ENCODE data around the gene VASN.
A peak's percentile ranks its signal among the peaks of the same experiment; 100 is the strongest.

The VASN gene

GRCh38 chr16:4372578-4373355 is 1.1 kb downstream of the VASN start:
- no peak for DNase-seq (ENCODE audit: low read depth)

- DNase-seq (ENCODE audit: low read depth): no peak
Measured at GRCh38 chr16:4373356-4373908, 1.8 kb downstream of the VASN start.

DNA sequence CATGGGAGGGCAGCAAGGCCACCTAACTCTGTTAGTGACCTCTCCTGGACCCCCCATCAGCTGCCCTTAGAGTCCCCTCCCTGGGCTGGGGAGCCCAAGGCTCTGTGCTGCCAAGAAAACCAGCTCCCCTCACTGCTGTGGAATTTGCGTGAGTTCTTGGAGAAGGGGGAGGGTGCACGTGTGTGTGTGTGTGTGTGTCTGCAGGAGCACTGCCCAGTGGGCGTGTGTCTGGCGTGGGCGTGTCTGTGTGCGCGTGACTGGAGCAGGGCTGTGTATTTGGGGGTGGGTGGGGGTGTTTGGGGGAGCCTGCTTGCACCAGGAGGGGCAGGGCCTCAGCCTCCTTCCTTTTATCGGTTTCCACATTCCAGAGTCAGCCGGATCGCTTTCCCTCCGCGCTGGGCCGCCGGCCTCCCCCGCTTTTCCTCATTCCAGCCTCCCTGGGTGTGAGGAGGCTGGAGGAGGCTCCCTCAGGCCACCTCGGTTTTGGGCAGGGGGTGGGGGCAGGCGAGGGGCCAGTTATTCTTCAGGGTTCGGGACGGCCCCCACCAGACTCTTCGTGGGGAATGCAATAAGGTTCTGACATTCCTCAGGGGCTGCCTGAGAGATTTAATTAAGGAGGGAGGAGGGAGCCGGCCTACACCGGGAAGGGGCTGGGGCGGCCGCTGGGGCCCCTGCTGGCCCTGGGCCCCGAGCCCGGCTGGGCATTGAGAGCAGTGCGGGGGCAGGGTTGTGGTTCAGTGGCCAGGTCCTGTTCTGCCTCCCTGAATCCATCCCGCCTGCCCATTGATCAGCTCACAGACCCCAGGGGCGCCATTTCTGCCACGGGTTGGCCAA is 2.5 kb downstream of the VASN start:
- DNase-seq (ENCODE audit: low read depth): peak; percentile 61

- DNase-seq (ENCODE audit: low read depth): no peak
Measured at GRCh38 chr16:4375717-4376116, 4.1 kb downstream of the VASN start.

GRCh38 chr16:4376126-4376892 is 4.7 kb downstream of the VASN start:
- no peak for DNase-seq (ENCODE audit: low read depth)

GRCh38 chr16:4376893-4377572 is 5.4 kb downstream of the VASN start:
- no peak for DNase-seq (ENCODE audit: low read depth)

- DNase-seq (ENCODE audit: low read depth): no peak
Measured at GRCh38 chr16:4377573-4378154, 6.0 kb downstream of the VASN start.

DNA sequence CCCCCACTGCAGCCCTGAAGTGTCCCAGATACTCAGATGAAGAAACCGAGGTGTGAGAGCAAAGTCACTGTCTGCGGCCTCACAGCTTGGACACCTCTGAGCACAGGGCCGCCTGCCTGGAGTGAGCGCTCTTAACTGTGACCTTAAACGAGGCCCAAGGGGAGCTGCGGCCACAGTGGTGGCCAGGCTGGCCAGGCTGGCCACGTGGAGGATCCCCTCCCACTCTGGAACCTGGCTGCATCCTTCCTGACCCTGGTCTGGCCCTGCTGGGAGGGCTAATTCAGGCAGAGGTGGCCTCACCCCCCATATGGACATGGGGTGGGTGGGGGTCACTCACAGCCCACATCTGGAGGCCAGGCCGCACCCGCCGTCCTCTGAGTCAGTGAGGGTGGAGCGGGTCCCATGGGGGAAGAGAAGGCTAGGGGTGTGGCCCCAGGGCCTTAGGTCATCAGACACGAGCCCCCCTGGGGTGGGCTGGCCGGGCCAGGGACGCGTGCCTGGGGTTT is 6.6 kb downstream of the VASN start:
- no peak for DNase-seq (ENCODE audit: low read depth)

DNA sequence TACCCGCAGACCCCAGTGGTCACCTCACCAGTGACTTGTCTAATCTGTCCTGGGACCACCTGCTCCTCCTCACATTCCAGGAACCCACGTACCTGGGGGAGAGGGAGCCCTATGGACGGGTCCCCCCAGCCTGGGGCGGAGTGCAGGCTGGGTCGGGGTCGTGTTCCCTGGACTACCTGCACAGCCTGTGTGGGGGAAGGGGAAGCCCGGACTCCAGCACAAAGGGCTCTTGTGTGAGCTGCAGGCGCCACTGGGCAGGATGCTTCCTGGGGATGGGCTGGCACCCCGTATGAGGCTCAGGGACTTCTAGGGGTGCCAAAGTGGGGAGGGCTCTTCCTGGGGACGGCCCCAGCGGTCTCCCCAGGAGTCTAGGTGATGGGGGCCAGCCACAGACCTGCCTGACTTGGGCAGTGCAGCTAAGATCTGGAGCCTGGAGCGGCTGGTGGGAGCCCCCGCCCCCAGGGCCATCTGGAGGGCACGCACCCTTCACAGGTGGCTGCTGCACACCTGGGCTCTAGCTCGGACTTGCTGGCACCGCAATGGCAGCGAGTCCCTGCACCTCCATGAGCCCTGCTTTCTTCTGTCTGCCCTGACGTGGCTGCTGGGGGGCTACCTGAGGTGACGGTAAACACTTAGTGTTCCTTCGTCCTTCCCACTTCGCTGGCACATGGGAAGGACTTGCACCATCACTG is 7.5 kb downstream of the VASN start:
- DNase-seq (ENCODE audit: low read depth): no peak

GRCh38 chr16:4380119-4381063 is 8.7 kb downstream of the VASN start:
- no peak for DNase-seq (ENCODE audit: low read depth)

GRCh38 chr16:4381072-4381934 is 9.7 kb downstream of the VASN start:
- no peak for DNase-seq (ENCODE audit: low read depth)

GRCh38 chr16:4381935-4382794 is 10.5 kb downstream of the VASN start:
- DNase-seq (ENCODE audit: low read depth): no peak

- DNase-seq (ENCODE audit: low read depth): no peak
Measured at GRCh38 chr16:4382795-4383357, 11.2 kb downstream of the VASN start.

DNA sequence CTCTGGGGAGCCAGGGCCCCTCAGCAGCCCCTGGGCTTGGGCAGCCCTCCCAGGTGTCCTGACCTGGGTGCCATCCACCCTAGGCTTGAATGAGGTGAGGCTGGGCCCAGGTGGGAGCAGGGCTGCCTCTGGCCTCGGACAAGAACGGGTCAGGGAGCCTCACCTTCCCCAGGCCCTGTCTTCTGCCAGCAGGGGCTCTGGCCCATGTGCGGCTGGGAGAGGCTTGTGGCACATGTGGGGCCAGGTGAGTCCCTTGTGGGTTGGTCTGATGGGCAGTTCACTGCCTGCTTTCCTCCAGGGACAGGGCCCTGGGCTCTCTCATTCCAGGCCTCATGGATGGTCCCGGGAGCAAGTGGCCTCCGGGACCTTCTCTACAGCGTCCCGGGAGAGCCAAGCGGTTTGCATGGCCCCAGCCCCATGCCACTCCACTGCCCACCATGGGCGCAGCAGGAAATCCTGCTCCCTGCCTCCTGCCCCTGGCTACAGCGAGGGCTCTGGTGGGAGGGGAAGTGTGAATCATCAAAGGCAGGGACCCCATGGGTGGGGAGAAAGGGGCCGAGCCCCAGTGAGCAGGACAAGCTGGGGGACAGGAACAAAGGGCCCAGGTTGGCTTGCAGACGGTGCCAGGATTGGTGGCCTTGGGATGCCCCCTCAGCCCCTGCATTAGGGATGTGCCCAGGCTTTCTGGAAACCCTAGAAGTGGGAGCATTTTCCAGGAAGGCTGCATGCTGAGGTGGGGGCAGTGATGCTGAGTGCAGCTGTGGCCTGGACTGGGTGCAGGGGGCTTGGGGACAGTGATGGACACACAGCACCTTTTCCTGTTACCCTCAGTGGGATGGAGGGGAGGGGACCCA is 12.2 kb downstream of the VASN start:
- DNase-seq (ENCODE audit: low read depth): no peak

GRCh38 chr16:4384509-4384942 is 12.9 kb downstream of the VASN start:
- DNase-seq (ENCODE audit: low read depth): no peak

All from HS-5 (cell line).